ENCODE measurements around the gene NACC2.
"Not testable (repeated sequence)": the region's sequence is repeated elsewhere in the genome, so short reads cannot be mapped to it uniquely, and the experiment has no call there.

NACC2 gene

GRCh38 chr9:136047076-136047774 lies 47.9 kb downstream of the NACC2 start:
- no peaks in the 10 kb centered on the region for H3K36me3 Mint-ChIP-seq
- peaks cover 30% of the 10 kb centered on the region for H3K27me3 Mint-ChIP-seq
- H3K4me3 Mint-ChIP-seq, result no peak overlapping the region
- ATAC-seq, result no peak
- no peak overlapping the region for H3K27ac Mint-ChIP-seq
- no peaks in the 10 kb centered on the region for H3K9me3 Mint-ChIP-seq
- H3K4me1 Mint-ChIP-seq, result no peaks in the 10 kb centered on the region

- H3K27ac Mint-ChIP-seq, result no peak overlapping the region
- no peaks in the 10 kb centered on the region for H3K4me1 Mint-ChIP-seq
- H3K27me3 Mint-ChIP-seq, result peaks cover 25% of the 10 kb centered on the region
- H3K4me3 Mint-ChIP-seq, result no peak overlapping the region
- no peaks in the 10 kb centered on the region for H3K9me3 Mint-ChIP-seq
- no peak for ATAC-seq
- H3K36me3 Mint-ChIP-seq, result no peaks in the 10 kb centered on the region
Observed at GRCh38 chr9:136046554-136046920, 48.6 kb downstream of the NACC2 start.

GRCh38 chr9:136045595-136046553 lies 49.2 kb downstream of the NACC2 start:
- Mint-ChIP-seq H3K27me3 (peaks cover 25% of the 10 kb centered on the region), H3K4me3 (no peak overlapping the region), H3K4me1 (no peaks in the 10 kb centered on the region), H3K9me3 (no peaks in the 10 kb centered on the region), H3K36me3 (no peaks in the 10 kb centered on the region), H3K27ac (no peak overlapping the region)
- ATAC-seq, result no peak

- Mint-ChIP-seq H3K36me3 (no peaks in the 10 kb centered on the region), H3K27me3 (peaks cover 25% of the 10 kb centered on the region), H3K9me3 (no peaks in the 10 kb centered on the region), H3K4me3 (no peak overlapping the region), H3K4me1 (no peaks in the 10 kb centered on the region), H3K27ac (no peak overlapping the region)
- ATAC-seq, result no peak
Observed at GRCh38 chr9:136044971-136045594, 50.0 kb downstream of the NACC2 start.

- Mint-ChIP-seq H3K36me3 (no peaks in the 10 kb centered on the region), H3K4me1 (no peaks in the 10 kb centered on the region), H3K27ac (no peak overlapping the region), H3K4me3 (no peak overlapping the region), H3K27me3 (peaks cover 19% of the 10 kb centered on the region), H3K9me3 (peaks cover 4% of the 10 kb centered on the region)
- no peak for ATAC-seq
Observed at GRCh38 chr9:136044207-136044970, 50.7 kb downstream of the NACC2 start.

- no peaks in the 10 kb centered on the region for H3K4me1 Mint-ChIP-seq
- no peak for ATAC-seq
- peaks cover 16% of the 10 kb centered on the region for H3K27me3 Mint-ChIP-seq
- peaks cover 11% of the 10 kb centered on the region for H3K9me3 Mint-ChIP-seq
- no peak overlapping the region for H3K4me3 Mint-ChIP-seq
- no peaks in the 10 kb centered on the region for H3K36me3 Mint-ChIP-seq
- no peak overlapping the region for H3K27ac Mint-ChIP-seq
Observed at GRCh38 chr9:136043441-136043991, 51.6 kb downstream of the NACC2 start.

- Mint-ChIP-seq H3K27ac (no peak overlapping the region), H3K36me3 (no peaks in the 10 kb centered on the region), H3K27me3 (peaks cover 10% of the 10 kb centered on the region), H3K4me1 (no peaks in the 10 kb centered on the region), H3K4me3 (no peak overlapping the region), H3K9me3 (peaks cover 14% of the 10 kb centered on the region)
- no peak for ATAC-seq
Observed at GRCh38 chr9:136042541-136042940, 52.5 kb downstream of the NACC2 start.

- H3K27me3 Mint-ChIP-seq, H3K4me3 Mint-ChIP-seq, H3K27ac Mint-ChIP-seq, ATAC-seq, H3K4me1 Mint-ChIP-seq, H3K36me3 Mint-ChIP-seq: not testable (repeated sequence)
- peaks cover 21% of the 10 kb centered on the region for H3K9me3 Mint-ChIP-seq
Observed at GRCh38 chr9:136040848-136041247, 54.2 kb downstream of the NACC2 start.

- H3K4me1 Mint-ChIP-seq, result no peaks in the 10 kb centered on the region
- peaks cover 27% of the 10 kb centered on the region for H3K9me3 Mint-ChIP-seq
- no peak overlapping the region for H3K4me3 Mint-ChIP-seq
- H3K27me3 Mint-ChIP-seq, result peaks cover 10% of the 10 kb centered on the region
- no peak for ATAC-seq
- H3K27ac Mint-ChIP-seq, result no peak overlapping the region
- no peaks in the 10 kb centered on the region for H3K36me3 Mint-ChIP-seq
Observed at GRCh38 chr9:136039488-136039887, 55.6 kb downstream of the NACC2 start.

GRCh38 chr9:136036848-136037247 lies 58.2 kb downstream of the NACC2 start:
- Mint-ChIP-seq H3K4me1 (no peaks in the 10 kb centered on the region), H3K9me3 (peaks cover 27% of the 10 kb centered on the region), H3K36me3 (no peaks in the 10 kb centered on the region), H3K27ac (no peak overlapping the region), H3K4me3 (no peak overlapping the region), H3K27me3 (peaks cover 10% of the 10 kb centered on the region)
- ATAC-seq, result no peak

- Mint-ChIP-seq H3K4me3 (no peak overlapping the region), H3K27me3 (peaks cover 15% of the 10 kb centered on the region), H3K36me3 (no peaks in the 10 kb centered on the region), H3K9me3 (peaks cover 27% of the 10 kb centered on the region), H3K27ac (no peak overlapping the region), H3K4me1 (no peaks in the 10 kb centered on the region)
- no peak for ATAC-seq
Observed at GRCh38 chr9:136036050-136036449, 59.0 kb downstream of the NACC2 start.

- H3K27ac Mint-ChIP-seq, result no peak overlapping the region
- H3K9me3 Mint-ChIP-seq, result peaks cover 13% of the 10 kb centered on the region
- no peaks in the 10 kb centered on the region for H3K4me1 Mint-ChIP-seq
- ATAC-seq, result no peak
- peaks cover 11% of the 10 kb centered on the region for H3K27me3 Mint-ChIP-seq
- no peaks in the 10 kb centered on the region for H3K36me3 Mint-ChIP-seq
- no peak overlapping the region for H3K4me3 Mint-ChIP-seq
Observed at GRCh38 chr9:136031741-136032730, 63.1 kb downstream of the NACC2 start.

- Mint-ChIP-seq H3K9me3 (peaks cover 13% of the 10 kb centered on the region), H3K4me1 (no peaks in the 10 kb centered on the region), H3K27ac (no peak overlapping the region), H3K27me3 (peaks cover 11% of the 10 kb centered on the region), H3K4me3 (no peak overlapping the region), H3K36me3 (no peaks in the 10 kb centered on the region)
- ATAC-seq, result no peak
Observed at GRCh38 chr9:136031094-136031493, 64.0 kb downstream of the NACC2 start.

- Mint-ChIP-seq H3K4me3 (no peak overlapping the region), H3K4me1 (no peaks in the 10 kb centered on the region), H3K27me3 (peaks cover 21% of the 10 kb centered on the region), H3K27ac (no peak overlapping the region), H3K9me3 (peaks cover 9% of the 10 kb centered on the region), H3K36me3 (no peaks in the 10 kb centered on the region)
- ATAC-seq, result no peak
Observed at GRCh38 chr9:136029556-136029955, 65.5 kb downstream of the NACC2 start.
